H54 (cell line): ENCODE measurements around the gene EGFL6.
"Not testable (repeated sequence)": the region's sequence is repeated elsewhere in the genome, so short reads cannot be mapped to it uniquely, and the experiment has no call there.

Experiments used
- DNase-seq: peaks from one replicate; pipeline ENCODE4 v3.0.0; 2011; ENCODE audit warnings: low spot score, mixed read lengths; ENCODE audit not compliant: insufficient read length
- FAIRE-seq: peaks from 3 replicates; lab custom pipeline; 2011; peaks lifted over from hg19 to GRCh38; lab: Jason Lieb, UNC
- POLR2A ChIP-seq: IDR thresholded peaks from 2 replicates; pipeline ENCODE4 v1.6.1; 2011; ENCODE audit warnings: low read depth, mild to moderate bottlenecking, low read length

EGFL6 gene

DNA sequence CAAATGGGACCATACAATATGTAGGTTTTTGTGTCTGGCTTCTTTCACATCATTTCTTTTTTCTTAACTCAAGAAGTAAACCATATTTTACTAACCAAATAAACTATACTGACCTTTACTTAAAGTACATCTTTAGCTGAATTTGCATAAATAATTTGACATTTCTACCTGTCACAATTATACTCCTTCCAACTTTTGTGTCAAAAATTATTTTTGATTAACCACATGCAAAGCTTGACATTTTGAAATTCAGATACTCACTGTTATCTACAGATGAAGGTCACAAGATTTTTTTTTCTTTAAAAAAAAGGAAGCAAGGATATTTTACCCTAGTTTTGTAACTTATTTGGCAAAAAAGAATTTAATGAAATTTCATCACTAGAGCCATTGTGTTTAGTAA lies 107.5 kb downstream of the EGFL6 start:
- no peak for TF ChIP-seq POLR2A
- DNase-seq (no peak), FAIRE-seq (no peak)

DNA sequence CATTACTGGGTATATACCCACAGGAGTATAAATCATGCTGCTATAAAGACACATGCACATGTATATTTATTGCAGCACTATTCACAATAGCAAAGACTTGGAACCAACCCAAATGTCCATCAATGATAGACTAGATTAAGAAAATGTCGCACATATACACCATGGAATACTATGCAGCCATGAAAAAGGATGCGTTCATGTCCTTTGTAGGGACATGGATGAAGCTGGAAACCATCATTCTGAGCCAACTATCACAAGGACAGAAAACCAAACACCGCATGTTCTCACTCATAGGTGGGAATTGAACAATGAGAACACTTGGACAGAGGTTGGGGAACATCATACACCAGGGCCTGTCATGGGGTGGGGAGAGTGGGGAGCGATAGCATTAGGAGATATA lies 110.3 kb downstream of the EGFL6 start:
- not testable (repeated sequence) for DNase-seq, FAIRE-seq

DNA sequence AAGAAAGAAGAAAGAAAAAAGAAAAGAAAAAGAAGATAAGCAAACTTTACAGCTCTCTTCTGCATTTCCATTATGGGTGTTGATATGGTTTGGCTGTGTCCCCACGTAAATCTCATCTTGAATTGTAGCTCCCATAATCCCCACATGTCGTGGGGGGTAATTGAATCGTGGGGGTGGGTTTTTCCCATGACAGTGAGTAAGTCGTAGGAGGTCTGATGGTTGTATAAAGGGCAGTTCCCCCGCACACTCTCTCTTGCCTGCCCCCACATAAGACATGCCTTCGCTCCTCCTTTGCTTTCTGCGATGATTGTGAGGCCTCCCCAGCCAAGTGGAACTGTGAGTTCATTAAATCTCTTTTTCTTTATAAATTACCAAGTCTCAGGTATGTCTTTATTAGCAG lies 112.2 kb downstream of the EGFL6 start:
- FAIRE-seq (no peak), DNase-seq (no peak)
- no peak for TF ChIP-seq POLR2A
